HEK293T (cell line): Measurements from ENCODE around the gene IFI6.

Experiments
- ARNT ChIP-seq: fragments of 450-650 bp; IDR thresholded peaks from 2 replicates; pipeline ENCODE4 v1.6.1; 2017; ENCODE audit warnings: mild to moderate bottlenecking
- BHLHE40 ChIP-seq: fragments of 450-650 bp; IDR thresholded peaks from 2 replicates; pipeline ENCODE4 v1.6.1; 2016; ENCODE audit warnings: mild to moderate bottlenecking, moderate library complexity, borderline replicate concordance
- ELF4 ChIP-seq: fragments of 450-650 bp; IDR thresholded peaks from 2 replicates; pipeline ENCODE4 v1.6.1; 2017; ENCODE audit warnings: antibody characterized with exemption
- FOXA1 ChIP-seq: fragments of 450-650 bp; IDR thresholded peaks from 2 replicates; pipeline ENCODE4 v1.6.1; 2016; ENCODE audit warnings: mild to moderate bottlenecking
- FOXK2 ChIP-seq: fragments of 450-650 bp; IDR thresholded peaks from 2 replicates; pipeline ENCODE4 v1.6.1; 2016; ENCODE audit warnings: mild to moderate bottlenecking
- NFRKB ChIP-seq: fragments of 450-650 bp; IDR thresholded peaks from 2 replicates; pipeline ENCODE4 v1.6.1; 2016; ENCODE audit warnings: mild to moderate bottlenecking, moderate library complexity
- PKNOX1 ChIP-seq: fragments of 450-650 bp; IDR thresholded peaks from 2 replicates; pipeline ENCODE4 v1.6.1; 2016
- TARDBP ChIP-seq: fragments of 450-650 bp; IDR thresholded peaks from 2 replicates; pipeline ENCODE4 v1.6.1; 2016

- TF ChIP-seq FOXK2 (no peak), BHLHE40 (no peak), NFRKB (no peak), PKNOX1 (no peak), FOXA1 (no peak), ARNT (no peak), ELF4 (no peak), TARDBP (no peak)
These were observed 9.7 kb downstream of the IFI6 start for GRCh38 chr1:27662261-27662660.
